Small intestine (tissue), 7 donors: Measurements from ENCODE around the gene ANKRD65. TPM values are rescaled to one million over a fixed set of nuclear protein-coding genes. Genes with fewer than 3 reads are reported as not detected.
"Not testable (repeated sequence)": the region's sequence is repeated elsewhere in the genome, so short reads cannot be mapped to it uniquely, and the experiment has no call there.

ENCODE experiments used
- DNase-seq, 2 donors: peaks; one replicate each; pipeline versions ENCODE4 v3.0.0 to v3.0.0-alpha.2; 2013
- FAIRE-seq: peaks from 2 replicates; lab custom pipeline; 2012; peaks lifted over from hg19 to GRCh38; lab: Jason Lieb, UNC
- H3K27ac ChIP-seq, 3 donors: one replicate each; pipeline ENCODE4 v1.5.1; 2013; ENCODE audit warnings: low read length in 2 of 3, mild to moderate bottlenecking in 2 of 3, control low read depth in 1 of 3, inconsistent platforms in 1 of 3, low read depth in 1 of 3, moderate library complexity in 1 of 3
- H3K27me3 ChIP-seq, 3 donors: one replicate each; pipeline ENCODE4 v1.6.1; 2013; ENCODE audit warnings: low read length in 3 of 3, inconsistent platforms in 1 of 3; ENCODE audit not compliant: control insufficient read depth in 3 of 3, insufficient read depth in 3 of 3
- H3K36me3 ChIP-seq, 3 donors: one replicate each; pipeline ENCODE4 v1.6.1; 2013; ENCODE audit warnings: low read length in 3 of 3, inconsistent platforms in 1 of 3, low read depth in 1 of 3, mild to moderate bottlenecking in 1 of 3, moderate library complexity in 1 of 3; ENCODE audit not compliant: control insufficient read depth in 3 of 3, insufficient read depth in 2 of 3
- H3K4me1 ChIP-seq, 3 donors: one replicate each; pipeline ENCODE4 v1.6.1; 2013; ENCODE audit warnings: low read length in 2 of 3, inconsistent platforms in 1 of 3, low read depth in 1 of 3, mild to moderate bottlenecking in 1 of 3, moderate library complexity in 1 of 3; ENCODE audit not compliant: control insufficient read depth in 3 of 3, insufficient read depth in 2 of 3
- H3K4me3 ChIP-seq, 3 donors: one replicate each; pipeline ENCODE4 v1.5.1; 2013; ENCODE audit warnings: low read length in 3 of 3, control low read depth in 1 of 3, inconsistent platforms in 1 of 3, low read depth in 1 of 3, mild to moderate bottlenecking in 1 of 3, moderate library complexity in 1 of 3
- H3K9me3 ChIP-seq, 2 donors: one replicate each; pipeline ENCODE4 v1.6.1; 2013; ENCODE audit warnings: low read depth in 1 of 2, low read length in 1 of 2; ENCODE audit not compliant: control insufficient read depth in 2 of 2, insufficient read depth in 1 of 2
- WGBS, 3 donors: extraction: QIAGEN DNeasy Blood & Tissue Kit; methylation state at CpG; one replicate each; pipeline ENCODE4 v1.1.7; 2013; 5-methylcytosine and 5-hydroxymethylcytosine counted together
- polyA plus RNA-seq, 4 donors: library from polyadenylated mRNA; stranded (reverse) in 3 of 4; unstranded in 1 of 4; fragments of 200-250 nt in 3 of 4; fragments of 120-200 nt in 1 of 4; gene quantifications; one replicate each; pipeline versions ENCODE4 v1.2.1 to v1.2.3, GENCODE V29; 2013
- donor health status: healthy with polysubstance abuse.
- donor health status: control.
- donor health status: control.
- donor health status: Bipolar disorder and iron deficiency.
- donor health status: healthy.

Gene ANKRD65
- polyA plus RNA-seq, 4 donors: 1.1 to 1.7 (median 1.5) TPM

GRCh38 chr1:1393428-1393827 is 27.6 kb downstream of the ANKRD65 start:
- Histone ChIP-seq H3K9me3 (no peaks in the 10 kb centered on the region), H3K27me3 (no peaks in the 10 kb centered on the region), H3K4me3 (no peak overlapping the region), H3K36me3 (peaks cover 22 to 87% (median 31%) of the 10 kb centered on the region in 3 donors), H3K27ac (no peak overlapping the region), H3K4me1 (peaks cover 0 to 9% (median 3%) of the 10 kb centered on the region in 3 donors)
- FAIRE-seq: no peak
- DNase-seq: no peak
- 91 to 96% (median 92%) methylated on average over 11 of the region's 11 CpGs for WGBS, 3 donors

- no peaks in the 10 kb centered on the region for H3K27me3 ChIP-seq
- H3K36me3 ChIP-seq: peaks cover 24 to 89% (median 33%) of the 10 kb centered on the region in 3 donors
- FAIRE-seq: no peak
- 94 to 100% (median 95%) methylated on average over 4 of the region's 4 CpGs for WGBS, 3 donors
- H3K9me3 ChIP-seq: no peaks in the 10 kb centered on the region
- H3K4me1 ChIP-seq: peaks cover 0 to 5% (median 1%) of the 10 kb centered on the region in 3 donors
- H3K27ac ChIP-seq: no peak overlapping the region
- no peak for DNase-seq
- no peak overlapping the region for H3K4me3 ChIP-seq
Measured at GRCh38 chr1:1393014-1393413, 28.1 kb downstream of the ANKRD65 start.

- DNase-seq (no peak), FAIRE-seq (no peak)
- 89 to 97% (median 92%) methylated on average over 12 of the region's 12 CpGs for WGBS, 3 donors
Measured at GRCh38 chr1:1391225-1391624, 29.9 kb downstream of the ANKRD65 start.

GRCh38 chr1:1390675-1391074 is 30.4 kb downstream of the ANKRD65 start:
- DNase-seq (no peak), FAIRE-seq (no peak)
- WGBS, 3 donors: 90% methylated on average over 12 of the region's 12 CpGs
- H3K36me3 ChIP-seq: peaks cover 45 to 90% (median 49%) of the 10 kb centered on the region in 3 donors
- no peaks in the 10 kb centered on the region for H3K9me3 ChIP-seq
- no peaks in the 10 kb centered on the region for H3K27me3 ChIP-seq
- H3K4me1 ChIP-seq: no peaks in the 10 kb centered on the region
- no peak overlapping the region for H3K4me3 ChIP-seq
- no peak overlapping the region for H3K27ac ChIP-seq

More at GRCh38 chr1:1391225-1391624, 29.9 kb downstream of the ANKRD65 start:
- Histone ChIP-seq H3K4me3 (no peak overlapping the region), H3K9me3 (no peaks in the 10 kb centered on the region), H3K27ac (no peak overlapping the region), H3K27me3 (no peaks in the 10 kb centered on the region), H3K36me3 (peaks cover 41 to 90% (median 45%) of the 10 kb centered on the region in 3 donors), H3K4me1 (no peaks in the 10 kb centered on the region)

- no peaks in the 10 kb centered on the region for H3K4me1 ChIP-seq
- H3K27ac ChIP-seq: no peak overlapping the region
- H3K36me3 ChIP-seq: peaks cover 37 to 79% (median 38%) of the 10 kb centered on the region in 3 donors
- no peak for FAIRE-seq
- 97% methylated on average over 16 of the region's 16 CpGs for WGBS, 3 donors
- no peaks in the 10 kb centered on the region for H3K27me3 ChIP-seq
- no peak for DNase-seq
- no peaks in the 10 kb centered on the region for H3K9me3 ChIP-seq
- no peak overlapping the region for H3K4me3 ChIP-seq
Measured at GRCh38 chr1:1388078-1388472, 33.0 kb downstream of the ANKRD65 start.

- Histone ChIP-seq H3K9me3 (no peaks in the 10 kb centered on the region), H3K27me3 (no peaks in the 10 kb centered on the region), H3K4me3 (no peak overlapping the region), H3K27ac (no peak overlapping the region), H3K36me3 (peaks cover 35 to 76% (median 37%) of the 10 kb centered on the region in 3 donors), H3K4me1 (no peaks in the 10 kb centered on the region)
- WGBS, 3 donors: 95 to 96% (median 96%) methylated on average over 50 of the region's 50 CpGs
- DNase-seq: no peak
- no peak for FAIRE-seq
Measured at GRCh38 chr1:1387098-1388077, 33.7 kb downstream of the ANKRD65 start.

- 90 to 92% (median 92%) methylated on average over 8 of the region's 8 CpGs for WGBS, 3 donors
- no peaks in the 10 kb centered on the region for H3K4me1 ChIP-seq
- H3K27ac ChIP-seq: no peak overlapping the region
- no peaks in the 10 kb centered on the region for H3K27me3 ChIP-seq
- H3K36me3 ChIP-seq: peaks cover 30 to 78% (median 31%) of the 10 kb centered on the region in 3 donors
- FAIRE-seq (no peak), DNase-seq (no peak)
- no peak overlapping the region for H3K4me3 ChIP-seq
- no peaks in the 10 kb centered on the region for H3K9me3 ChIP-seq
Measured at GRCh38 chr1:1385931-1386330, 35.1 kb downstream of the ANKRD65 start.

- H3K9me3 ChIP-seq, DNase-seq, H3K27ac ChIP-seq, H3K4me1 ChIP-seq, FAIRE-seq, H3K27me3 ChIP-seq, H3K4me3 ChIP-seq: not testable (repeated sequence)
- 93 to 96% (median 96%) methylated on average over 29 of the region's 29 CpGs for WGBS, 3 donors
- H3K36me3 ChIP-seq: peaks cover 28 to 80% (median 29%) of the 10 kb centered on the region in 3 donors
Measured at GRCh38 chr1:1385339-1385738, 35.7 kb downstream of the ANKRD65 start.
